ENCODE measurements around the gene CHRNA1. TPM values are rescaled to one million over a fixed set of nuclear protein-coding genes. Genes with fewer than 3 reads are reported as not detected.

CHRNA1 gene
- total RNA-seq, 1 experiment from 2014 or later = not detected

GRCh38 chr2:174776675-174777074 is 12.4 kb upstream of the CHRNA1 start:
- no TSS peak for BruUV-seq (replicated peaks)
- no peak for DNase-seq (ENCODE audit: low read depth, low spot score)
- H3K4me1 ChIP-seq (ENCODE audit: control insufficient read depth in 1 of 2, insufficient read depth in 2 of 2, low read length in 2 of 2) = peaks cover 0 to 10% of the 10 kb centered on the region in 2 experiments; a peak in 2 of 4 replicates
- no peak overlapping the region for H3K4me3 ChIP-seq (replicated peaks in 1 of 2; ENCODE audit: low read depth in 1 of 2, low read length in 2 of 2)
- ATAC-seq = no peak
- H3K9me3 ChIP-seq (ENCODE audit: control insufficient read depth in 1 of 2, insufficient read depth in 1 of 2, low read depth in 1 of 2, low read length in 2 of 2) = no peaks in the 10 kb centered on the region
- no peak overlapping the region for H3K9ac ChIP-seq (ENCODE audit: low read length)
- no peaks in the 10 kb centered on the region for H3K79me2 ChIP-seq (ENCODE audit: insufficient read depth, low read length)
- H3K4me2 ChIP-seq (ENCODE audit: low read length) = no peak overlapping the region
- no peaks in the 10 kb centered on the region for H3K9me2 ChIP-seq (ENCODE audit: insufficient read depth)
- POLR2A ChIA-PET = no interaction called here
- no peaks in the 10 kb centered on the region for H4K20me1 ChIP-seq (ENCODE audit: insufficient read depth)
- no peaks in the 10 kb centered on the region for H3K36me3 ChIP-seq (ENCODE audit: control insufficient read depth in 1 of 2, insufficient read depth in 2 of 2, low read length in 2 of 2)
- intact Hi-C loops (cut with micrococcal nuclease) = no loop called here
- H2AFZ ChIP-seq (ENCODE audit: low read depth, low read length, poor library complexity, severe bottlenecking) = no peak overlapping the region
- TF ChIP-seq EZH2 (IDR thresholded peaks at IDR 0.05) (no peak), JUND (IDR thresholded peaks at IDR 0.05) (no peak), REST (IDR thresholded peaks at IDR 0.05; ENCODE audit: low read depth) (no peak), RAD21 (IDR thresholded peaks at IDR 0.05; ENCODE audit: low read depth) (no peak), FOSL1 (IDR thresholded peaks at IDR 0.05; ENCODE audit: low read depth) (no peak), POLR2AphosphoS5 (IDR thresholded peaks at IDR 0.05; ENCODE audit: low read depth, low read length) (no peak), CTCF (IDR thresholded peaks at IDR 0.05 in 2 of 3, conservative IDR thresholded peaks at IDR 0.05 in 1 of 3; ENCODE audit: borderline replicate concordance in 1 of 3, insufficient read depth in 1 of 3, low read depth in 2 of 3, low read length in 2 of 3) (no peak), MAX (IDR thresholded peaks at IDR 0.05) (no peak), SRF (IDR thresholded peaks at IDR 0.05; ENCODE audit: low read depth) (no peak), YY1 (IDR thresholded peaks at IDR 0.05; ENCODE audit: extremely low read depth, insufficient replicate concordance, low read depth, low read length) (no peak), POLR2A (IDR thresholded peaks at IDR 0.05; ENCODE audit: borderline replicate concordance, extremely low read depth, insufficient read depth, insufficient read length) (no peak)
- TF ChIP-seq, protein P1, sequence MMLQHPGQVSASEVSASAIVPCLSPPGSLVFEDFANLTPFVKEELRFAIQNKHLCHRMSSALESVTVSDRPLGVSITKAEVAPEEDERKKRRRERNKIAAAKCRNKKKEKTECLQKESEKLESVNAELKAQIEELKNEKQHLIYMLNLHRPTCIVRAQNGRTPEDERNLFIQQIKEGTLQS (IDR thresholded peaks at IDR 0.05) = no peak
- TF ChIP-seq, protein P2, sequence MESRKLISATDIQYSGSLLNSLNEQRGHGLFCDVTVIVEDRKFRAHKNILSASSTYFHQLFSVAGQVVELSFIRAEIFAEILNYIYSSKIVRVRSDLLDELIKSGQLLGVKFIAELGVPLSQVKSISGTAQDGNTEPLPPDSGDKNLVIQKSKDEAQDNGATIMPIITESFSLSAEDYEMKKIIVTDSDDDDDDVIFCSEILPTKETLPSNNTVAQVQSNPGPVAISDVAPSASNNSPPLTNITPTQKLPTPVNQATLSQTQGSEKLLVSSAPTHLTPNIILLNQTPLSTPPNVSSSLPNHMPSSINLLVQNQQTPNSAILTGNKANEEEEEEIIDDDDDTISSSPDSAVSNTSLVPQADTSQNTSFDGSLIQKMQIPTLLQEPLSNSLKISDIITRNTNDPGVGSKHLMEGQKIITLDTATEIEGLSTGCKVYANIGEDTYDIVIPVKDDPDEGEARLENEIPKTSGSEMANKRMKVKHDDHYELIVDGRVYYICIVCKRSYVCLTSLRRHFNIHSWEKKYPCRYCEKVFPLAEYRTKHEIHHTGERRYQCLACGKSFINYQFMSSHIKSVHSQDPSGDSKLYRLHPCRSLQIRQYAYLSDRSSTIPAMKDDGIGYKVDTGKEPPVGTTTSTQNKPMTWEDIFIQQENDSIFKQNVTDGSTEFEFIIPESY (IDR thresholded peaks at IDR 0.05; ENCODE audit: extremely low read depth, insufficient replicate concordance, low read length) = no peak
- no peak overlapping the region for H3K27ac ChIP-seq (ENCODE audit: low read depth, low read length)
- no peaks in the 10 kb centered on the region for H3K27me3 ChIP-seq (ENCODE audit: insufficient read depth, low read length)
- RAD21 ChIA-PET (ENCODE audit: low non-redundant PET in 1 of 2, low total read pairs in 2 of 2, uncharacterized antibody in 2 of 2, unreplicated experiment in 2 of 2) = no interaction called here
- CTCF ChIA-PET = interaction anchor here (1.0 to 1.1 kb wide), 2 partner anchors 28 to 196 kb away, joined by 3 to 4 read pairs; no protein-coding TSS in a partner anchor
